Endothelial cell of umbilical vein (primary cell): ENCODE measurements around the gene CRYBG2. TPM values are rescaled to one million over a fixed set of nuclear protein-coding genes. Genes with fewer than 3 reads are reported as not detected.

ENCODE experiments used
- BruUV-seq: library from RNA; stranded (reverse); fragments of 400-500 nt; replicated peaks from 2 replicates; lab custom pipeline; 2021; lab: Mats Ljungman, UMichigan
- CTCF ChIA-PET: fragments of 300-600, 350-600 bp; sonication (Branson Sonifier 250); formaldehyde crosslinking; loops from one replicate; lab custom pipeline; 2021; ENCODE audit warnings: antibody characterized with exemption, inconsistent platforms; lab: Charles Lee
- POLR2A ChIA-PET: fragments of 300-600, 350-600 bp; sonication (Branson Sonifier 250); formaldehyde crosslinking; loops from one replicate; lab custom pipeline; 2021; ENCODE audit warnings: antibody characterized with exemption, inconsistent platforms; lab: Charles Lee
- DNase-seq: peaks from one replicate; pipeline ENCODE4 v3.0.0-alpha.2; 2011; ENCODE audit warnings: low read depth, low spot score
- FAIRE-seq: peaks from 2 replicates; lab custom pipeline; 2011; peaks lifted over from hg19 to GRCh38; lab: Jason Lieb, UNC
- H2AFZ ChIP-seq: 2 replicates; pipeline ENCODE4 v1.6.0; 2012; ENCODE audit warnings: low read depth, low read length, control low read depth, inconsistent platforms
- H3K27ac ChIP-seq: 2 replicates; pipeline ENCODE4 v1.5.1; 2011; ENCODE audit warnings: low read depth, mild to moderate bottlenecking, control low read depth, low read length, moderate library complexity; ENCODE audit not compliant: insufficient read depth
- H3K27me3 ChIP-seq, 2 experiments: 2 replicates each; pipeline versions ENCODE4 v1.6.0 to v1.6.1; 2011; ENCODE audit warnings: low read length in 2 of 2, mixed read lengths in 1 of 2; ENCODE audit not compliant: control insufficient read depth in 2 of 2, insufficient read depth in 2 of 2
- H3K36me3 ChIP-seq, 2 experiments: 2 replicates in 1 of 2; 3 replicates in 1 of 2; pipeline ENCODE4 v1.5.1; 2011; ENCODE audit warnings: low read length in 2 of 2, mild to moderate bottlenecking in 1 of 2, moderate library complexity in 1 of 2; ENCODE audit not compliant: control insufficient read depth in 2 of 2, insufficient read depth in 2 of 2; ENCODE audit errors: extremely low read depth in 1 of 2
- H3K4me1 ChIP-seq: 3 replicates; pipeline ENCODE4 v1.5.1; 2011; ENCODE audit warnings: mild to moderate bottlenecking, low read length; ENCODE audit not compliant: control insufficient read depth, insufficient read depth; ENCODE audit errors: extremely low read depth
- H3K4me2 ChIP-seq: 2 replicates; pipeline ENCODE4 v1.6.1; 2011; ENCODE audit warnings: low read length, control low read depth, mixed read lengths; ENCODE audit not compliant: insufficient read depth
- H3K4me3 ChIP-seq, 3 experiments: fragments of 200-600 bp in 1 of 3; sonication (generic), shearing (Covaris generic) in 1 of 3; replicated peaks in 1 of 3; 2 replicates each; pipeline ENCODE4 v1.5.1; 2011 to 2016; ENCODE audit warnings: control low read depth in 3 of 3, low read length in 3 of 3, mild to moderate bottlenecking in 2 of 3, inconsistent platforms in 1 of 3, low read depth in 1 of 3, moderate library complexity in 1 of 3; ENCODE audit not compliant: insufficient read depth in 1 of 3
- H3K79me2 ChIP-seq: 2 replicates; pipeline ENCODE4 v1.6.0; 2012; ENCODE audit warnings: low read length, inconsistent platforms; ENCODE audit not compliant: control insufficient read depth, insufficient read depth
- H3K9ac ChIP-seq: replicated peaks from 2 replicates; pipeline ENCODE3; 2011; ENCODE audit warnings: low read length, control low read depth; ENCODE audit not compliant: insufficient read depth; ENCODE audit errors: extremely low read depth
- H3K9me1 ChIP-seq: replicated peaks from 3 replicates; pipeline ENCODE4 v1.6.0; 2011; ENCODE audit warnings: mild to moderate bottlenecking, low read length; ENCODE audit not compliant: control insufficient read depth, insufficient read depth; ENCODE audit errors: extremely low read depth
- H3K9me3 ChIP-seq: replicated peaks from 2 replicates; pipeline ENCODE4 v1.5.1; 2012; ENCODE audit warnings: low read length, inconsistent platforms; ENCODE audit not compliant: control insufficient read depth, insufficient read depth
- H4K20me1 ChIP-seq: replicated peaks from 2 replicates; pipeline ENCODE3; 2011; ENCODE audit warnings: mild to moderate bottlenecking, low read length; ENCODE audit not compliant: control insufficient read depth, insufficient read depth; ENCODE audit errors: extremely low read depth
- EZH2 ChIP-seq: IDR thresholded peaks from 2 replicates; pipeline ENCODE4 v1.6.1; 2012; ENCODE audit warnings: borderline replicate concordance, low read depth, mild to moderate bottlenecking, moderate library complexity, low read length, inconsistent platforms; ENCODE audit not compliant: severe bottlenecking
- FOS ChIP-seq: IDR thresholded peaks from 2 replicates; pipeline ENCODE4 v1.6.1; 2011; ENCODE audit warnings: mild to moderate bottlenecking, low read length, moderate library complexity, borderline replicate concordance; ENCODE audit not compliant: insufficient read depth
- GATA2 ChIP-seq: IDR thresholded peaks from 2 replicates; pipeline ENCODE4 v1.7.0; 2011; ENCODE audit warnings: low read depth, mild to moderate bottlenecking, moderate library complexity, mixed read lengths, low read length; ENCODE audit not compliant: insufficient read length, insufficient read depth
- JUN ChIP-seq: IDR thresholded peaks from 2 replicates; pipeline ENCODE4 v1.6.1; 2011; ENCODE audit warnings: borderline replicate concordance, low read depth; ENCODE audit not compliant: insufficient read length, insufficient read depth
- MYC ChIP-seq: IDR thresholded peaks from one replicate; pipeline ENCODE4 v1.6.1; 2011; ENCODE audit warnings: mild to moderate bottlenecking, low read depth, low read length
- POLR2A ChIP-seq: IDR thresholded peaks from 2 replicates; pipeline ENCODE4 v1.6.1; 2012; ENCODE audit warnings: low read depth, mild to moderate bottlenecking, control low read depth, low read length
- POLR2AphosphoS5 ChIP-seq: IDR thresholded peaks from 2 replicates; pipeline ENCODE4 v1.6.1; 2012; ENCODE audit warnings: low read depth, mild to moderate bottlenecking, control low read depth, low read length, moderate library complexity; ENCODE audit not compliant: insufficient read depth
- dilution Hi-C: fragments of 300-500 bp; cut with MboI; formaldehyde crosslinking; loops from one replicate; pipeline ENCODE4 v1.15.0; 2019; ENCODE audit warnings: low sequenced_read_pairs; ENCODE audit not compliant: extremely low pct_ligation_motif_present
- intact Hi-C: fragments of 100-400 bp; cut with micrococcal nuclease; formaldehyde crosslinking; loops from one replicate; pipeline ENCODE4 v1.10.0; 2022
- polyA plus RNA-seq, 4 experiments: library from polyadenylated mRNA; depleted of rRNA in 3 of 4; stranded (reverse) in 3 of 4; unstranded in 1 of 4; fragments of >200 nt; gene quantifications; 2 replicates each; pipeline versions ENCODE4 v1.2.1 to v1.2.3, GENCODE V29; 2011 to 2012; ENCODE audit warnings: missing spikeins in 1 of 4
- total RNA-seq: library from RNA; stranded (reverse); gene quantifications from 2 replicates; pipeline ENCODE4 v1.2.3, GENCODE V29; 2021
- TF ChIP-seq, protein P1 (sequence below): IDR thresholded peaks from 2 replicates; pipeline ENCODE4 v1.6.1; 2011; ENCODE audit not compliant: insufficient read depth, insufficient read length
- TF ChIP-seq, protein P2 (sequence below), 2 donors: IDR thresholded peaks; 1 replicate in 1 of 2; 2 replicates in 1 of 2; pipeline ENCODE4 v1.5.1; 2011; ENCODE audit warnings: low read length in 2 of 2, mild to moderate bottlenecking in 2 of 2, moderate library complexity in 2 of 2, control low read depth in 1 of 2, inconsistent platforms in 1 of 2, low read depth in 1 of 2; ENCODE audit not compliant: insufficient read depth in 1 of 2; ENCODE audit errors: extremely low read depth in 1 of 2

The CRYBG2 gene
- total and polyA plus RNA-seq, 2 donors (not counting 3 experiments of a cell fraction or from before 2014, with no cell fraction given) = not detected

DNA sequence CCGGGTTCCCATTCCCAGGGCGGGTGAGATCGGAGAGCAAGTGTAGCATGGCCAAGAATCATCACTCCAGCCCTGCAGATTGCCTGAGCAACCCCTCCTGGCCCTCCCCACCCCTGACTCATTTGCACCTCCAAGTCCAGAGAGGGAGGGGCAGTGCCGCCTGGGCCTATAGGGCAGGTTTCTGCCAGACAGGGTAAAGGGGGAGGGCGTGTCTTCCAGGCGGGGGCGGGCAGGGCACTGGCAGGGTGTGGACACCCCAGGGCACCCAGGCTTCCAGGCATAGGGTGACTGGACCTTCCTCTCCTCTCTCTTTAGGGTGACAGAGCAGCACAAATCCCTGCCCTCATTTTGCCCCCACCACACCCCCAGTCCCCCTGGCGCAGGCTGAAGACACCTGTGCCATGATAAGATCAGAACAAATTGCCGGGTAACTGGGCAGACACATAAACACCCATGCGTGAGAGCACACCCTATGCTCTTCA lies 3.2 kb upstream of the CRYBG2 start:
- POLR2A ChIA-PET = no interaction called here
- Histone ChIP-seq H3K4me2 (no peak overlapping the region), H2AFZ (no peak overlapping the region), H3K79me2 (no peaks in the 10 kb centered on the region), H3K9me1 (no peaks in the 10 kb centered on the region), H3K9ac (no peak overlapping the region), H3K27ac (no peak overlapping the region), H3K36me3 (no peaks in the 10 kb centered on the region), H3K27me3 (peaks cover 23 to 25% of the 10 kb centered on the region in 2 experiments), H4K20me1 (no peaks in the 10 kb centered on the region), H3K4me3 (no peak overlapping the region), H3K4me1 (no peaks in the 10 kb centered on the region), H3K9me3 (no peaks in the 10 kb centered on the region)
- TF ChIP-seq, protein P1, sequence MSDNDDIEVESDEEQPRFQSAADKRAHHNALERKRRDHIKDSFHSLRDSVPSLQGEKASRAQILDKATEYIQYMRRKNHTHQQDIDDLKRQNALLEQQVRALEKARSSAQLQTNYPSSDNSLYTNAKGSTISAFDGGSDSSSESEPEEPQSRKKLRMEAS = no peak
- TF ChIP-seq POLR2AphosphoS5 = no peak
- no peak for TF ChIP-seq JUN
- TF ChIP-seq EZH2 = no peak
- TF ChIP-seq GATA2 = no peak
- TF ChIP-seq FOS = no peak
- TF ChIP-seq MYC = no peak
- TF ChIP-seq POLR2A = no peak
- TF ChIP-seq, protein P2, sequence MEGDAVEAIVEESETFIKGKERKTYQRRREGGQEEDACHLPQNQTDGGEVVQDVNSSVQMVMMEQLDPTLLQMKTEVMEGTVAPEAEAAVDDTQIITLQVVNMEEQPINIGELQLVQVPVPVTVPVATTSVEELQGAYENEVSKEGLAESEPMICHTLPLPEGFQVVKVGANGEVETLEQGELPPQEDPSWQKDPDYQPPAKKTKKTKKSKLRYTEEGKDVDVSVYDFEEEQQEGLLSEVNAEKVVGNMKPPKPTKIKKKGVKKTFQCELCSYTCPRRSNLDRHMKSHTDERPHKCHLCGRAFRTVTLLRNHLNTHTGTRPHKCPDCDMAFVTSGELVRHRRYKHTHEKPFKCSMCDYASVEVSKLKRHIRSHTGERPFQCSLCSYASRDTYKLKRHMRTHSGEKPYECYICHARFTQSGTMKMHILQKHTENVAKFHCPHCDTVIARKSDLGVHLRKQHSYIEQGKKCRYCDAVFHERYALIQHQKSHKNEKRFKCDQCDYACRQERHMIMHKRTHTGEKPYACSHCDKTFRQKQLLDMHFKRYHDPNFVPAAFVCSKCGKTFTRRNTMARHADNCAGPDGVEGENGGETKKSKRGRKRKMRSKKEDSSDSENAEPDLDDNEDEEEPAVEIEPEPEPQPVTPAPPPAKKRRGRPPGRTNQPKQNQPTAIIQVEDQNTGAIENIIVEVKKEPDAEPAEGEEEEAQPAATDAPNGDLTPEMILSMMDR (IDR thresholded peaks at IDR 0.05; ENCODE audit: extremely low read depth in 1 of 2, insufficient read depth in 1 of 2, low read depth in 1 of 2, low read length in 2 of 2) = no peak
- intact Hi-C loops (no loop called here), dilution Hi-C loops (no loop called here)
- DNase-seq (no peak), FAIRE-seq (no peak)
- no TSS peak for BruUV-seq
- CTCF ChIA-PET = interaction anchor here (2.2 kb wide), 1 partner anchor 60 kb away, joined by 11 read pairs; no protein-coding TSS in a partner anchor
